Measurements from ENCODE around the gene DNAAF2.
A peak's percentile ranks its signal among the peaks of the same experiment; 100 is the strongest.
"Not testable (repeated sequence)": the region's sequence is repeated elsewhere in the genome, so short reads cannot be mapped to it uniquely, and the experiment has no call there.

DNAAF2 gene

GRCh38 chr14:49621114-49621881, 13.7 kb downstream of the DNAAF2 start:
- no peak for DNase-seq

GRCh38 chr14:49620182-49621113, 14.6 kb downstream of the DNAAF2 start, which contains the start of the genes MGAT2 and RPL36AL:
MGAT2 (plus strand) TSS chr14:49620799; CDS start chr14:49621269, 470 bp downstream.
RPL36AL (minus strand) TSS chr14:49620626; CDS start chr14:49619104, 1,522 bp downstream.
- DNase-seq: peak; percentile 88

- no peak for DNase-seq
These were observed 15.3 kb downstream of the DNAAF2 start for GRCh38 chr14:49619730-49620129.

GRCh38 chr14:49619273-49619672, 15.8 kb downstream of the DNAAF2 start:
- not testable (repeated sequence) for DNase-seq

GRCh38 chr14:49617852-49618519, 17.1 kb downstream of the DNAAF2 start:
- no peak for DNase-seq

- DNase-seq: no peak
These were observed 19.3 kb downstream of the DNAAF2 start for GRCh38 chr14:49615776-49616175.

GRCh38 chr14:49614196-49614595, 20.8 kb downstream of the DNAAF2 start:
- DNase-seq: no peak

GRCh38 chr14:49612671-49613070, 22.4 kb downstream of the DNAAF2 start:
- no peak for DNase-seq

GRCh38 chr14:49612251-49612650, 22.8 kb downstream of the DNAAF2 start:
- no peak for DNase-seq

GRCh38 chr14:49607583-49607982, 27.5 kb downstream of the DNAAF2 start:
- DNase-seq: no peak

- peak; percentile 74 for DNase-seq
These were observed 36.4 kb downstream of the DNAAF2 start, which contains the start of gene LRR1 for GRCh38 chr14:49598485-49599300. LRR1 (plus strand) TSS chr14:49598940; CDS start chr14:49599021, 81 bp downstream.

GRCh38 chr14:49598189-49598484, 36.9 kb downstream of the DNAAF2 start:
- DNase-seq: no peak

- DNase-seq: no peak
These were observed 40.5 kb downstream of the DNAAF2 start for GRCh38 chr14:49594347-49595091.

- DNase-seq: no peak
These were observed 42.0 kb downstream of the DNAAF2 start for GRCh38 chr14:49593016-49593415.

GRCh38 chr14:49589387-49589786, 45.7 kb downstream of the DNAAF2 start:
- no peak for DNase-seq

GRCh38 chr14:49586673-49587460, 48.2 kb downstream of the DNAAF2 start:
- peak; percentile 31 for DNase-seq

- DNase-seq: peak; percentile 98
These were observed 49.0 kb downstream of the DNAAF2 start, which contains the start of gene RPS29 for GRCh38 chr14:49585803-49586672. RPS29 (minus strand) TSS chr14:49586380; CDS start chr14:49586346, 34 bp downstream.

GRCh38 chr14:49584981-49585640, 49.9 kb downstream of the DNAAF2 start:
- DNase-seq: not testable (repeated sequence)

- no peak for DNase-seq
These were observed 51.0 kb downstream of the DNAAF2 start for GRCh38 chr14:49584058-49584457.
